OCI-LY1 (cell line): ENCODE measurements around the gene PGAM2.

Experiments
- H2AFZ ChIP-seq: fragments of 200-600 bp; sonication (generic), shearing (Covaris generic); 2 replicates; pipeline ENCODE4 v1.6.0; 2014; ENCODE audit warnings: antibody characterized with exemption, mild to moderate bottlenecking, low read length
- H3F3A ChIP-seq: fragments of 200-600 bp; sonication (generic), shearing (Covaris generic); 2 replicates; pipeline ENCODE4 v1.6.0; 2014; ENCODE audit warnings: mild to moderate bottlenecking, antibody characterized with exemption, low read length, moderate library complexity; ENCODE audit not compliant: insufficient read depth
- H3K27ac ChIP-seq: fragments of 200-600 bp; sonication (generic); 2 replicates; pipeline ENCODE4 v1.5.1; 2014; ENCODE audit warnings: low read length, mixed run types, mild to moderate bottlenecking, low read depth; ENCODE audit not compliant: poor library complexity, severe bottlenecking
- H3K27me3 ChIP-seq: fragments of 200-600 bp; sonication (generic); 2 replicates; pipeline ENCODE4 v1.6.0; 2014; ENCODE audit warnings: antibody characterized with exemption, mild to moderate bottlenecking, low read length, moderate library complexity; ENCODE audit not compliant: insufficient read depth
- H3K36me3 ChIP-seq: fragments of 200-600 bp; sonication (generic); 2 replicates; pipeline ENCODE4 v1.6.1; 2014; ENCODE audit warnings: mild to moderate bottlenecking, antibody characterized with exemption, low read length, moderate library complexity, mixed read lengths; ENCODE audit not compliant: insufficient read depth
- H3K4me1 ChIP-seq: fragments of 200-600 bp; sonication (generic); 2 replicates; pipeline ENCODE4 v1.5.1; 2014; ENCODE audit warnings: mild to moderate bottlenecking, low read length, moderate library complexity; ENCODE audit not compliant: insufficient read depth, severe bottlenecking
- H3K4me2 ChIP-seq: fragments of 200-600 bp; sonication (generic), shearing (Covaris generic); 2 replicates; pipeline ENCODE4 v1.6.1; 2014; ENCODE audit warnings: low read length
- H3K4me3 ChIP-seq: fragments of 200-600 bp; sonication (generic); 2 replicates; pipeline ENCODE4 v1.5.1; 2014; ENCODE audit warnings: low read length, low read depth, mild to moderate bottlenecking, mixed read lengths; ENCODE audit not compliant: poor library complexity, severe bottlenecking
- H3K79me2 ChIP-seq: fragments of 200-600 bp; shearing (Covaris generic); 2 replicates; pipeline ENCODE4 v1.6.1; 2016; ENCODE audit warnings: mixed run types, low read length, mixed read lengths; ENCODE audit not compliant: insufficient read depth
- H3K9ac ChIP-seq: fragments of 200-600 bp; sonication (generic), shearing (Covaris generic); 2 replicates; pipeline ENCODE4 v1.6.1; 2014; ENCODE audit warnings: mild to moderate bottlenecking, low read length, mixed read lengths
- H3K9me2 ChIP-seq: fragments of 200-600 bp; sonication (generic), shearing (Covaris generic); 2 replicates; pipeline ENCODE4 v1.6.1; 2014; ENCODE audit warnings: low read depth, mild to moderate bottlenecking, low read length, mixed read lengths
- H3K9me3 ChIP-seq: fragments of 200-600 bp; shearing (Covaris generic); 2 replicates; pipeline ENCODE4 v1.6.1; 2014; ENCODE audit warnings: low read length, mixed read lengths
- H4K20me1 ChIP-seq: fragments of 200-600 bp; sonication (generic), shearing (Covaris generic); 2 replicates; pipeline ENCODE4 v1.6.0; 2016; ENCODE audit warnings: mild to moderate bottlenecking, low read length; ENCODE audit not compliant: insufficient read depth
- EZH2 ChIP-seq: fragments of 200-600 bp; sonication (generic), shearing (Covaris generic); IDR thresholded peaks from 2 replicates; pipeline ENCODE4 v1.8.0; 2017; ENCODE audit warnings: borderline replicate concordance, mixed run types, mild to moderate bottlenecking, antibody characterized with exemption, low read length, moderate library complexity, mixed read lengths
- TF ChIP-seq, protein P1 (sequence below): fragments of 200-600 bp; sonication (generic), shearing (Covaris generic); IDR thresholded peaks from 2 replicates; pipeline ENCODE4 v1.5.1; 2017; ENCODE audit warnings: mild to moderate bottlenecking, antibody characterized with exemption, low read length, moderate library complexity, mixed read lengths

PGAM2 gene

DNA sequence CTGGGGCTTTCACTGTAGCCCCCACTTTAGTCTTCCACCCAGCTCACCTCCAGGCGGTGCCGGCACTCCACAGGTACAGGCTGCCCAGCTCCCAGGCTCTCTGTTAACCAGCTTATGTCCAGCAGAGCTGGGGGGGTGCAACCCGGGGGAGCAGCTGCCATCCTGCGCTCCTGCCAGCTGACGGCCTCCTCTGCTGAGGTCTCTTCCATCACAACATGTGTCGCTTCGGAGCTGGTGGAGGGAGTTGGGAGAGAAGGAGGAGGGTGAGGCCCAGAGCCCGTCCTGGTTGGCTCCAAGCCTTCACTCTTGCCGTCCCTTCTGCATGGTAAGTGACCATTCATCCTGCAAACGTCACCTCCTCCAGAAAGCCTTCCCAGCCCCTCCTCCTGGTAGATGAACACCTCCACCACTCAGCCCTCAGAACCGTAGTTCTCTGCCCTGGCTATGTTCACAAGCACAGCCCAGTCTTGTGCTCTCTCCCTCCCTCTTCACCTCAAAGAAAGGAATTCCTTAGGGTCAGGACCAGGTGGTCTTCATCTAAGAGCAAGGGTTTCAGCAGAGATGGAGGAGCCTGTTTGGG is 15.4 kb upstream of the PGAM2 start:
- H3K36me3 ChIP-seq: peaks cover 59% of the 10 kb centered on the region
- H3K27me3 ChIP-seq: no peaks in the 10 kb centered on the region
- H3K4me1 ChIP-seq: peaks cover 59% of the 10 kb centered on the region
- no peak overlapping the region for H2AFZ ChIP-seq
- H3K9me3 ChIP-seq: no peaks in the 10 kb centered on the region
- no peaks in the 10 kb centered on the region for H3K79me2 ChIP-seq
- H3K4me2 ChIP-seq: peak overlapping the region; percentile 92
- peak overlapping the region; percentile 83 for H3K4me3 ChIP-seq
- peak overlapping the region; percentile 87 for H3K9ac ChIP-seq
- peaks cover 17% of the 10 kb centered on the region for H3F3A ChIP-seq
- no peaks in the 10 kb centered on the region for H3K9me2 ChIP-seq
- TF ChIP-seq, protein P1, sequence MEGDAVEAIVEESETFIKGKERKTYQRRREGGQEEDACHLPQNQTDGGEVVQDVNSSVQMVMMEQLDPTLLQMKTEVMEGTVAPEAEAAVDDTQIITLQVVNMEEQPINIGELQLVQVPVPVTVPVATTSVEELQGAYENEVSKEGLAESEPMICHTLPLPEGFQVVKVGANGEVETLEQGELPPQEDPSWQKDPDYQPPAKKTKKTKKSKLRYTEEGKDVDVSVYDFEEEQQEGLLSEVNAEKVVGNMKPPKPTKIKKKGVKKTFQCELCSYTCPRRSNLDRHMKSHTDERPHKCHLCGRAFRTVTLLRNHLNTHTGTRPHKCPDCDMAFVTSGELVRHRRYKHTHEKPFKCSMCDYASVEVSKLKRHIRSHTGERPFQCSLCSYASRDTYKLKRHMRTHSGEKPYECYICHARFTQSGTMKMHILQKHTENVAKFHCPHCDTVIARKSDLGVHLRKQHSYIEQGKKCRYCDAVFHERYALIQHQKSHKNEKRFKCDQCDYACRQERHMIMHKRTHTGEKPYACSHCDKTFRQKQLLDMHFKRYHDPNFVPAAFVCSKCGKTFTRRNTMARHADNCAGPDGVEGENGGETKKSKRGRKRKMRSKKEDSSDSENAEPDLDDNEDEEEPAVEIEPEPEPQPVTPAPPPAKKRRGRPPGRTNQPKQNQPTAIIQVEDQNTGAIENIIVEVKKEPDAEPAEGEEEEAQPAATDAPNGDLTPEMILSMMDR: no peak
- no peak for TF ChIP-seq EZH2
- H4K20me1 ChIP-seq: no peaks in the 10 kb centered on the region
- peak overlapping the region; percentile 76 for H3K27ac ChIP-seq

DNA sequence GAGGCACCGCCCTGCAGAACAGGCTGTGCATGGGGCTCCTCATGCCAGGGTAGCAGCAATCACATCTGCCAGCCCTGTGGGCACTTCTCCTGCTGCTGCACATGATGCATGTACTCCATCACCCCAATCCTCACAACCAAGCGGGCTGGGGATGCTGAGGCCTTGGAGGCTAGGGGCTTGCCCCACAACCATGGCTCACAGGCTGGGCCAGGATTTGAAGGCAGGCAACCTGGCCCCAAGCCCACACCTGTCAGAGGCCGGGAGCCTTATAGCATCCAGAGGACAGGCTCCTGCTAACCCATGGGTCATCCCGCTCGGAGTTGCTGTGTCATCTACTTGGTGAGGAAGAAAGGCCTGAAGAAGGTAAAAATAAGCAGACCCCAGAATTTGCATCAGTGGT is 14.8 kb upstream of the PGAM2 start:
- Histone ChIP-seq H3K36me3 (peaks cover 66% of the 10 kb centered on the region), H3K27ac (peak overlapping the region; percentile 76), H3K79me2 (no peaks in the 10 kb centered on the region), H3K9ac (peak overlapping the region; percentile 87; the same call in 1 of the 2 replicates), H3K9me3 (no peaks in the 10 kb centered on the region), H3K4me3 (peak overlapping the region; percentile 83), H3K9me2 (no peaks in the 10 kb centered on the region), H3K4me1 (peaks cover 55% of the 10 kb centered on the region), H3K4me2 (peak overlapping the region; percentile 92), H3F3A (peaks cover 17% of the 10 kb centered on the region), H2AFZ (no peak overlapping the region), H4K20me1 (no peaks in the 10 kb centered on the region), H3K27me3 (no peaks in the 10 kb centered on the region)
- no peak for TF ChIP-seq EZH2
- TF ChIP-seq, protein P1: no peak

DNA sequence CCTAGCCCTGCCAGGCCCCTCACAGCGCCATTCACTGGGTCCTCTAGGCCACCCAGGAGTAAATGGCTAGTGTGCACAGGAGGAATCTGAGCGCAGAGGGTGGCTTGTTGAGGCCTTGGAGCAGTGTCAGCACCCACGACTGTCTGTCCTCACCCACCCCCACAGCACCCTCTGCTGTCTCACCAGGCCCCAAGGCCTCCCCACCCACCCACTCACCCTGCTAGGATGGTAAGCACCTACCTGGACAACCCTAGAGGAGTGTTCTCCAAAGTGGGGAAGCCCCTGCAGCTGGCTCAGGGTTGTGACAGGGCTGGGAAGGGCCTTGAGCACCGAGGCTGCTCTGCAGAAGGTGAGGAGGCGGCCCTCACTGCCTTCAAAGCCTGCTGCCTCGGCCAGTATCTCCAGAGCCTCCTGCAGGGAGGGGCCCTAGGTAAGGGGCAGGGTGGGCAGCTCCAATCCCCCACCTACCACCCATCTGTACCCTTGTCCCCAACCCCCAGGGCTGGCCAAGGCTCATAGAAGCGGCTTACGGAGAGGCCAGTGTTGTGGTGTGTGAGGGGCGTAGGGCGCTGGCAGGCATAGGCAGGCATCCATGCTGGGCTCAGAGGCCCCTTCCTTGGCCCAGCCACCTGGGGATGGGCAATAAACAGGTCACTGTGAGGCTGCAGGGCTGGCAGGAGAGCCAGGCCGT is 14.1 kb upstream of the PGAM2 start:
- H3K79me2 ChIP-seq: no peaks in the 10 kb centered on the region
- H2AFZ ChIP-seq: no peak overlapping the region
- H3K9me2 ChIP-seq: no peaks in the 10 kb centered on the region
- no peaks in the 10 kb centered on the region for H3K27me3 ChIP-seq
- H3K4me3 ChIP-seq: no peak overlapping the region
- no peaks in the 10 kb centered on the region for H3K9me3 ChIP-seq
- H3K4me2 ChIP-seq: peak overlapping the region; percentile 92; the same call in 1 of the 2 replicates
- peaks cover 13% of the 10 kb centered on the region for H3F3A ChIP-seq
- H4K20me1 ChIP-seq: no peaks in the 10 kb centered on the region
- TF ChIP-seq, protein P1: no peak
- no peak for TF ChIP-seq EZH2
- peaks cover 48% of the 10 kb centered on the region for H3K4me1 ChIP-seq
- peaks cover 72% of the 10 kb centered on the region for H3K36me3 ChIP-seq
- peak overlapping the region; percentile 87; the same call in 1 of the 2 replicates for H3K9ac ChIP-seq
- H3K27ac ChIP-seq: peak overlapping the region; percentile 76
